Liver (tissue), 9 donors: ENCODE measurements around the gene GPR65. TPM values are rescaled to one million over a fixed set of nuclear protein-coding genes. Genes with fewer than 3 reads are reported as not detected.

ENCODE experiments used
- DNase-seq: peaks from one replicate; pipeline ENCODE4 v3.0.0-alpha.2; 2017; ENCODE audit warnings: low spot score
- H3K27ac ChIP-seq, 2 donors: one replicate each; pipeline ENCODE4 v1.7.0; 2013; ENCODE audit warnings: inconsistent platforms in 2 of 2, low read length in 2 of 2, control low read depth in 1 of 2, low read depth in 1 of 2, mild to moderate bottlenecking in 1 of 2
- H3K27me3 ChIP-seq, 4 donors: one replicate each; pipeline versions ENCODE4 v1.6.1 to v1.7.0; 2013; ENCODE audit warnings: low read length in 3 of 4, inconsistent platforms in 1 of 4, mild to moderate bottlenecking in 1 of 4, moderate library complexity in 1 of 4; ENCODE audit not compliant: control insufficient read depth in 4 of 4, insufficient read depth in 4 of 4
- H3K36me3 ChIP-seq, 4 donors: one replicate each; pipeline versions ENCODE4 v1.6.1 to v1.7.0; 2013; ENCODE audit warnings: low read length in 3 of 4, mild to moderate bottlenecking in 3 of 4, low read depth in 1 of 4, moderate library complexity in 1 of 4; ENCODE audit not compliant: control insufficient read depth in 4 of 4, insufficient read depth in 3 of 4
- H3K4me1 ChIP-seq, 4 donors: one replicate each; pipeline versions ENCODE4 v1.6.1 to v1.7.0; 2013; ENCODE audit warnings: low read length in 3 of 4, mild to moderate bottlenecking in 3 of 4, moderate library complexity in 1 of 4; ENCODE audit not compliant: control insufficient read depth in 4 of 4, insufficient read depth in 4 of 4
- H3K4me3 ChIP-seq, 3 donors: one replicate each; pipeline versions ENCODE4 v1.6.1 to v1.7.0; 2013; ENCODE audit warnings: low read length in 3 of 3, control low read depth in 1 of 3, low read depth in 1 of 3, mild to moderate bottlenecking in 1 of 3
- H3K9ac ChIP-seq, 2 donors: one replicate each; pipeline ENCODE4 v1.7.0; 2013; ENCODE audit warnings: low read length in 2 of 2, mild to moderate bottlenecking in 2 of 2, moderate library complexity in 2 of 2, control low read depth in 1 of 2, low read depth in 1 of 2
- H3K9me3 ChIP-seq, 4 donors: one replicate each; pipeline versions ENCODE4 v1.6.1 to v1.7.0; 2013; ENCODE audit warnings: low read length in 3 of 4; ENCODE audit not compliant: control insufficient read depth in 4 of 4
- EGR1 ChIP-seq, 2 donors: IDR thresholded peaks; 2 replicates each; pipeline ENCODE4 v1.6.1; 2016 to 2018; ENCODE audit warnings: antibody characterized with exemption in 2 of 2, low read depth in 2 of 2
- FOXA1 ChIP-seq: IDR thresholded peaks from 2 replicates; pipeline ENCODE4 v1.6.1; 2016; ENCODE audit warnings: antibody characterized with exemption
- FOXA2 ChIP-seq: IDR thresholded peaks from 2 replicates; pipeline ENCODE4 v1.6.1; 2016; ENCODE audit warnings: antibody characterized with exemption
- GABPA ChIP-seq, 2 donors: IDR thresholded peaks in 1 of 2; conservative IDR thresholded peaks in 1 of 2; 2 replicates each; pipeline ENCODE4 v1.6.1; 2016; ENCODE audit warnings: antibody characterized with exemption in 2 of 2, mild to moderate bottlenecking in 1 of 2, moderate library complexity in 1 of 2
- HNF4A ChIP-seq, 2 donors: conservative IDR thresholded peaks; 2 replicates each; pipeline ENCODE4 v1.6.1; 2016; ENCODE audit warnings: antibody characterized with exemption in 2 of 2, mild to moderate bottlenecking in 2 of 2
- HNF4G ChIP-seq: IDR thresholded peaks from 2 replicates; pipeline ENCODE4 v1.6.1; 2016; ENCODE audit warnings: antibody characterized with exemption
- JUND ChIP-seq, 2 donors: IDR thresholded peaks; 2 replicates each; pipeline ENCODE4 v1.6.1; 2016; ENCODE audit warnings: antibody characterized with exemption in 2 of 2
- NR2F2 ChIP-seq: IDR thresholded peaks from 2 replicates; pipeline ENCODE4 v1.6.1; 2016; ENCODE audit warnings: antibody characterized with exemption
- RAD21 ChIP-seq, 2 donors: IDR thresholded peaks; 2 replicates each; pipeline ENCODE4 v1.6.1; 2016; ENCODE audit warnings: antibody characterized with exemption in 2 of 2, mild to moderate bottlenecking in 2 of 2
- RXRA ChIP-seq, 2 donors: IDR thresholded peaks; 2 replicates each; pipeline ENCODE4 v1.6.1; 2017 to 2018; ENCODE audit warnings: antibody characterized with exemption in 2 of 2, mild to moderate bottlenecking in 1 of 2
- SP1 ChIP-seq: IDR thresholded peaks from 2 replicates; pipeline ENCODE4 v1.6.1; 2018; ENCODE audit warnings: antibody characterized with exemption, mild to moderate bottlenecking
- TAF1 ChIP-seq: conservative IDR thresholded peaks from 2 replicates; pipeline ENCODE4 v1.6.1; 2016; ENCODE audit warnings: antibody characterized with exemption, mild to moderate bottlenecking
- YY1 ChIP-seq: IDR thresholded peaks from 2 replicates; pipeline ENCODE4 v1.6.1; 2016; ENCODE audit warnings: antibody characterized with exemption, mild to moderate bottlenecking
- WGBS: extraction: QIAGEN DNeasy Blood & Tissue Kit; methylation state at CpG from one replicate; pipeline ENCODE4 v1.1.7; 2013; 5-methylcytosine and 5-hydroxymethylcytosine counted together
- polyA plus RNA-seq, 2 donors: library from polyadenylated mRNA; stranded (reverse) in 1 of 2; unstranded in 1 of 2; fragments of 200-250 nt in 1 of 2; fragments of >200 nt in 1 of 2; fragmentation: Nextera tagmentation in 1 of 2; extraction: Ambion mirVana in 1 of 2; gene quantifications; one replicate each; pipeline versions ENCODE4 v1.2.1 to v1.2.3, GENCODE V29; 2013 to 2015
- total RNA-seq, 2 donors: library from RNA; depleted of rRNA; stranded (reverse); fragments of >200 nt; gene quantifications; one replicate each; pipeline ENCODE4 v1.2.3, GENCODE V29; 2014
- TF ChIP-seq, protein P1 (sequence below): IDR thresholded peaks from 2 replicates; pipeline ENCODE4 v1.6.1; 2016; ENCODE audit warnings: antibody characterized with exemption
- TF ChIP-seq, protein P2 (sequence below): fragments of 150-350 bp; IDR thresholded peaks from 2 replicates; pipeline ENCODE4 v1.5.1; 2017; ENCODE audit warnings: improper control_type of control experiment, low read depth, low read length; ENCODE audit not compliant: missing input control
- TF ChIP-seq, protein P3 (sequence below): IDR thresholded peaks from 2 replicates; pipeline ENCODE4 v1.6.1; 2016; ENCODE audit warnings: antibody characterized with exemption
- TF ChIP-seq, protein P4 (sequence below): IDR thresholded peaks from 2 replicates; pipeline ENCODE4 v1.6.1; 2016; ENCODE audit warnings: antibody characterized with exemption, mild to moderate bottlenecking
- TF ChIP-seq, protein P5 (sequence below): IDR thresholded peaks from 2 replicates; pipeline ENCODE4 v1.6.1; 2016; ENCODE audit warnings: antibody characterized with exemption
- donor health status: healthy.
- donor health status: healthy.
- donor health status: healthy.
- donor health status: healthy.
- donor health status: healthy.

Gene GPR65
- total and polyA plus RNA-seq, 4 donors, result 0.72 to 4.5 (median 1.7) TPM

DNA sequence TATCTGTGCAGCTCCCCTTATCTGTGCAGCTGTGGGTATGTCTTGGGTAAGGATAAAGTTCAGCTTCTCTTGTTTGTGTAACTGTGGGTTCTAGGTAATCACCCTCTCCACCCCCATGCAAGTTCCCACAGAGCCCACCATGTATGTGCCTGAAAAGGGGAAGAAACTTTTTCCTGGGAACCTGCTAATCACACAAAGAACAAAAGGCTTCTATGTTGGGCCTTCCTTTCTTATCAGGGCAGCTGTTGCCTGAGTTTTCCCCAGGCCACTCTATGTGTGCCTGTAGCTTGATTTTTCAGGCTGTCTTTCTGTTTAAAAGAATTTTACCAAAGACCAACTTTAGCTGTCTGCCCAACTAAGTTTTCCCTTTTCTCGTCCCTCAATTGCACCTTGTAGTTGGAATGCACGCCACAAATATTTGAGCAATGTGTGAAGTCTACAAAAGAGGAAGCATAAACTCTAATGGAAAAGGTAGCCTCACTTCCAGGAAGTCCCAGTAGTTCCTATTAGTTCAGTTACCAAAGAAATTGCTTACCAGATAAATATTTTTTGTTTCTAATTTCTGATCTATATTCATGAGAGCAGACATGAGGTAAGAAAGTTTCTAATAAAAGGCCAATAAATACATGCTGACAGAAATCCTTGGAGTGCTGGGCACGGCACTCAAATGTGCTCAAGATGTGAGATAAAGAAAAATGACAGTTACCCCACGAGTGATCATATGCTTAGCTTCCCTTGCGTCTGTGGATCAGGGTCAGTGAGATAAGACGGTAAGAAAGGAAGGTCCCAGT is 9.2 kb upstream of the GPR65 start:
- Histone ChIP-seq H3K9me3 (no peaks in the 10 kb centered on the region), H3K4me3 (no peak overlapping the region), H3K27ac (peak overlapping the region in 1 of 2 donors; percentile 22), H3K36me3 (no peaks in the 10 kb centered on the region), H3K9ac (no peak overlapping the region), H3K27me3 (no peaks in the 10 kb centered on the region), H3K4me1 (peaks cover 0 to 6% (median 1%) of the 10 kb centered on the region in 4 donors)
- TF ChIP-seq RXRA (IDR thresholded peaks at IDR 0.05) (no peak), GABPA (IDR thresholded peaks at IDR 0.05 in 1 of 2, conservative IDR thresholded peaks at IDR 0.05 in 1 of 2) (no peak), HNF4A (conservative IDR thresholded peaks at IDR 0.05) (no peak), EGR1 (IDR thresholded peaks at IDR 0.05; ENCODE audit: low read depth in 2 of 2) (no peak), HNF4G (no peak), YY1 (no peak), RAD21 (IDR thresholded peaks at IDR 0.05) (no peak), FOXA2 (no peak), JUND (IDR thresholded peaks at IDR 0.05) (no peak), SP1 (no peak), TAF1 (no peak), NR2F2 (no peak), FOXA1 (no peak)
- TF ChIP-seq, protein P1, sequence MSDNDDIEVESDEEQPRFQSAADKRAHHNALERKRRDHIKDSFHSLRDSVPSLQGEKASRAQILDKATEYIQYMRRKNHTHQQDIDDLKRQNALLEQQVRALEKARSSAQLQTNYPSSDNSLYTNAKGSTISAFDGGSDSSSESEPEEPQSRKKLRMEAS, result no peak
- TF ChIP-seq, protein P2, sequence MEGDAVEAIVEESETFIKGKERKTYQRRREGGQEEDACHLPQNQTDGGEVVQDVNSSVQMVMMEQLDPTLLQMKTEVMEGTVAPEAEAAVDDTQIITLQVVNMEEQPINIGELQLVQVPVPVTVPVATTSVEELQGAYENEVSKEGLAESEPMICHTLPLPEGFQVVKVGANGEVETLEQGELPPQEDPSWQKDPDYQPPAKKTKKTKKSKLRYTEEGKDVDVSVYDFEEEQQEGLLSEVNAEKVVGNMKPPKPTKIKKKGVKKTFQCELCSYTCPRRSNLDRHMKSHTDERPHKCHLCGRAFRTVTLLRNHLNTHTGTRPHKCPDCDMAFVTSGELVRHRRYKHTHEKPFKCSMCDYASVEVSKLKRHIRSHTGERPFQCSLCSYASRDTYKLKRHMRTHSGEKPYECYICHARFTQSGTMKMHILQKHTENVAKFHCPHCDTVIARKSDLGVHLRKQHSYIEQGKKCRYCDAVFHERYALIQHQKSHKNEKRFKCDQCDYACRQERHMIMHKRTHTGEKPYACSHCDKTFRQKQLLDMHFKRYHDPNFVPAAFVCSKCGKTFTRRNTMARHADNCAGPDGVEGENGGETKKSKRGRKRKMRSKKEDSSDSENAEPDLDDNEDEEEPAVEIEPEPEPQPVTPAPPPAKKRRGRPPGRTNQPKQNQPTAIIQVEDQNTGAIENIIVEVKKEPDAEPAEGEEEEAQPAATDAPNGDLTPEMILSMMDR, result no peak
- TF ChIP-seq, protein P3, sequence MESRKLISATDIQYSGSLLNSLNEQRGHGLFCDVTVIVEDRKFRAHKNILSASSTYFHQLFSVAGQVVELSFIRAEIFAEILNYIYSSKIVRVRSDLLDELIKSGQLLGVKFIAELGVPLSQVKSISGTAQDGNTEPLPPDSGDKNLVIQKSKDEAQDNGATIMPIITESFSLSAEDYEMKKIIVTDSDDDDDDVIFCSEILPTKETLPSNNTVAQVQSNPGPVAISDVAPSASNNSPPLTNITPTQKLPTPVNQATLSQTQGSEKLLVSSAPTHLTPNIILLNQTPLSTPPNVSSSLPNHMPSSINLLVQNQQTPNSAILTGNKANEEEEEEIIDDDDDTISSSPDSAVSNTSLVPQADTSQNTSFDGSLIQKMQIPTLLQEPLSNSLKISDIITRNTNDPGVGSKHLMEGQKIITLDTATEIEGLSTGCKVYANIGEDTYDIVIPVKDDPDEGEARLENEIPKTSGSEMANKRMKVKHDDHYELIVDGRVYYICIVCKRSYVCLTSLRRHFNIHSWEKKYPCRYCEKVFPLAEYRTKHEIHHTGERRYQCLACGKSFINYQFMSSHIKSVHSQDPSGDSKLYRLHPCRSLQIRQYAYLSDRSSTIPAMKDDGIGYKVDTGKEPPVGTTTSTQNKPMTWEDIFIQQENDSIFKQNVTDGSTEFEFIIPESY, result no peak
- TF ChIP-seq, protein P4, sequence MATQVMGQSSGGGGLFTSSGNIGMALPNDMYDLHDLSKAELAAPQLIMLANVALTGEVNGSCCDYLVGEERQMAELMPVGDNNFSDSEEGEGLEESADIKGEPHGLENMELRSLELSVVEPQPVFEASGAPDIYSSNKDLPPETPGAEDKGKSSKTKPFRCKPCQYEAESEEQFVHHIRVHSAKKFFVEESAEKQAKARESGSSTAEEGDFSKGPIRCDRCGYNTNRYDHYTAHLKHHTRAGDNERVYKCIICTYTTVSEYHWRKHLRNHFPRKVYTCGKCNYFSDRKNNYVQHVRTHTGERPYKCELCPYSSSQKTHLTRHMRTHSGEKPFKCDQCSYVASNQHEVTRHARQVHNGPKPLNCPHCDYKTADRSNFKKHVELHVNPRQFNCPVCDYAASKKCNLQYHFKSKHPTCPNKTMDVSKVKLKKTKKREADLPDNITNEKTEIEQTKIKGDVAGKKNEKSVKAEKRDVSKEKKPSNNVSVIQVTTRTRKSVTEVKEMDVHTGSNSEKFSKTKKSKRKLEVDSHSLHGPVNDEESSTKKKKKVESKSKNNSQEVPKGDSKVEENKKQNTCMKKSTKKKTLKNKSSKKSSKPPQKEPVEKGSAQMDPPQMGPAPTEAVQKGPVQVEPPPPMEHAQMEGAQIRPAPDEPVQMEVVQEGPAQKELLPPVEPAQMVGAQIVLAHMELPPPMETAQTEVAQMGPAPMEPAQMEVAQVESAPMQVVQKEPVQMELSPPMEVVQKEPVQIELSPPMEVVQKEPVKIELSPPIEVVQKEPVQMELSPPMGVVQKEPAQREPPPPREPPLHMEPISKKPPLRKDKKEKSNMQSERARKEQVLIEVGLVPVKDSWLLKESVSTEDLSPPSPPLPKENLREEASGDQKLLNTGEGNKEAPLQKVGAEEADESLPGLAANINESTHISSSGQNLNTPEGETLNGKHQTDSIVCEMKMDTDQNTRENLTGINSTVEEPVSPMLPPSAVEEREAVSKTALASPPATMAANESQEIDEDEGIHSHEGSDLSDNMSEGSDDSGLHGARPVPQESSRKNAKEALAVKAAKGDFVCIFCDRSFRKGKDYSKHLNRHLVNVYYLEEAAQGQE, result no peak
- TF ChIP-seq, protein P5, sequence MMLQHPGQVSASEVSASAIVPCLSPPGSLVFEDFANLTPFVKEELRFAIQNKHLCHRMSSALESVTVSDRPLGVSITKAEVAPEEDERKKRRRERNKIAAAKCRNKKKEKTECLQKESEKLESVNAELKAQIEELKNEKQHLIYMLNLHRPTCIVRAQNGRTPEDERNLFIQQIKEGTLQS, result no peak
- DNase-seq, result no peak
- WGBS, result 71% methylated on average over 6 of the region's 6 CpGs
